ENCODE data around the gene CALN1.

CALN1 gene

DNA sequence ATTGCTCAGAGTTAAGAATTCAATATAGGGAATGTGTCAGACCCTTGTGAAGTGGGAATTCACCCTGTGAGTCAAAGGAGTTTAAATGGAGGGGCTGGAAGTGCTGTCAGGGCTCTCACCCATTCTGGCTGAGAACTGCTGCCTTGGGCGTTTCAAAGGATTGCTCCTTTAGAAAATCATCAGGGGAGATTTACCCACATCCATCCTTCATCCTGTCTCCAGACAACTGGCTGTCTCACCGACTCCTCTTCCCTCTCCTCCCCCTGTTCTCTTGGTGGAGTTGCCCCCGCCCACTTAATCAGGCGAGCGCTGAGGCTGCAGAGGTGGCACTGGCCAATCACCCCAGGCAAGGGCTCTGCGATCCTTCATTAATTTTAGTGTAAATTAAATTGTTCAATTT lies 554.8 kb downstream of the CALN1 start:
- H3K4me3 ChIP-seq (ENCODE audit: low read length), result no peak overlapping the region
- DNase-seq (ENCODE audit: low read depth), result no peak
- TF ChIP-seq, protein P1, sequence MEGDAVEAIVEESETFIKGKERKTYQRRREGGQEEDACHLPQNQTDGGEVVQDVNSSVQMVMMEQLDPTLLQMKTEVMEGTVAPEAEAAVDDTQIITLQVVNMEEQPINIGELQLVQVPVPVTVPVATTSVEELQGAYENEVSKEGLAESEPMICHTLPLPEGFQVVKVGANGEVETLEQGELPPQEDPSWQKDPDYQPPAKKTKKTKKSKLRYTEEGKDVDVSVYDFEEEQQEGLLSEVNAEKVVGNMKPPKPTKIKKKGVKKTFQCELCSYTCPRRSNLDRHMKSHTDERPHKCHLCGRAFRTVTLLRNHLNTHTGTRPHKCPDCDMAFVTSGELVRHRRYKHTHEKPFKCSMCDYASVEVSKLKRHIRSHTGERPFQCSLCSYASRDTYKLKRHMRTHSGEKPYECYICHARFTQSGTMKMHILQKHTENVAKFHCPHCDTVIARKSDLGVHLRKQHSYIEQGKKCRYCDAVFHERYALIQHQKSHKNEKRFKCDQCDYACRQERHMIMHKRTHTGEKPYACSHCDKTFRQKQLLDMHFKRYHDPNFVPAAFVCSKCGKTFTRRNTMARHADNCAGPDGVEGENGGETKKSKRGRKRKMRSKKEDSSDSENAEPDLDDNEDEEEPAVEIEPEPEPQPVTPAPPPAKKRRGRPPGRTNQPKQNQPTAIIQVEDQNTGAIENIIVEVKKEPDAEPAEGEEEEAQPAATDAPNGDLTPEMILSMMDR (conservative IDR thresholded peaks at IDR 0.05; ENCODE audit: low read depth, low read length), result no peak

DNA sequence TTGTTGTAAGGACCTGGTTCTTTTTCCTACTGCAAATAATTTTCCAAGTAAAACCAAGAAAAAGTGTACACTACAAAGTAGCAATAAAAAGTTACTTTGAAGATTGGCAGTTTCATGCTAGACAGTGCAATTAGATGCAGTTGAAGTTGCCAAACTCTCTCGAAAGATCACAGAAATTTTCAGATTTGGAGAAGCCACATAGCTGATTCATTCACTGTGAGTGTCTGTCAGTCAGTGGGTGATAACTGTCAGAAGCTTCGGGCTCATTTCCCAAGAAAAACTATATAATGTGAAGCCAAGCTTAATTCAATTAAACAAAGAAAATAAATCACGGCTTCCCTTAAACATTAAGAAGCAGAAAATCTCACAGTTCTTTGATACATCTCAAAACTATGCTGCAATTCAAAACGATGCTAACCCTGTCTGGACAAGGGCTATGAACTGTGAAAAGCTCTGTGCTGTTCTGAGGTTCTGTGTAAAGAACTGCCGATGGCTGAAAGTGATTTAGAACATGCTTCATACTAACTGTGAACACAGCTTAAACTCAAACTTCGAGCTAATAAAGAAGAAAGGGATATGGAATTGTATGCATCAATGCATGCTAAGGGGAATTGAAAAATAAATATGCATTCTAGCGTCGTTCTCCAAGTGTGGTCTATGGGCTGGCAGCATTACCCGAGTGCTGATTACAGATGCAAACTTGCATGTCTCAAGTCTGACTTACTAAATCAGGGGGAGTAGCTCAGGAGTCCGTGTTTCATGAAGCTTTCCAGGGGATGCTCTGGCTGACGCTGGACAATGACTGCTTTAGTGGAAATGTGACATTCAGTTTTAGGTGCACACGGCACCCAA lies 557.4 kb downstream of the CALN1 start:
- no peak for DNase-seq (ENCODE audit: low read depth)
- TF ChIP-seq, protein P1 (conservative IDR thresholded peaks at IDR 0.05; ENCODE audit: low read depth, low read length), result no peak

DNA sequence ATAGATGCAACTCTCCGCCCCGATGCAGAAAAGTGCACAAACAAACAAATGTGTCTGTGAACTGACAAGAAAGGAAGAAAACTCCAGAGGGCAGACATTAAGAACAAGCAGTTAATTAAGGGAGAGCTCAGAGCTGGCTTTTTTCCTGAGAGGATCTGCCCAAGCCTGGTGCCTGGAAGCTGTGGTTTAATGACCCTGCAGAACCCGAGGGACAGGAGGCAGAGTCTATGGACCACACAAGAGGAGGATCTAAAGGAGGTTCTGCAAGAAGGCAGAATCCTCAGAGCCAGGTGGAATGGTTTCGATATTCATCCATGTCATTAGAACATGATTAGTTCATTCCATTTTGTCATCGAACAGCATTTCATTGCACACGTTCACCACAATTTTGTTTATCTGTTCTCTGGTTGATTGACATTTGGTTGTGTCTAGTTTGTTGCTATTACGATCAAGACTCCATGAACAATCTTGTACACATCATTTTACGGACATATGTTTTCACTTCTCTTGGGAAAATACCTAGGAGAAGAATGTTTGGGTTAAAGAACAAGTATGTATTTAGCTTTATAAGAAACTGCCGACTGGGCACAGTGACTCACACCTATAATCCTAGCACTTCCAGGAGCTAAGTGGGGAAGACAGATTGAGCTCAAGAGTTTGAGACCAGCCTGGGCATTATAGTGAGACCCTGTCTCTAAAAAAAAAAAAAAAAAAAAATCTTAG lies 560.2 kb downstream of the CALN1 start:
- H3K4me3 ChIP-seq (ENCODE audit: low read length), result no peak overlapping the region
- DNase-seq (ENCODE audit: low read depth), result no peak
- TF ChIP-seq, protein P1 (conservative IDR thresholded peaks at IDR 0.05; ENCODE audit: low read depth, low read length), result no peak

More for the DNA sequence above, 557.4 kb downstream of the CALN1 start:
- H3K4me3 ChIP-seq (ENCODE audit: low read length), result no peak overlapping the region

DNA sequence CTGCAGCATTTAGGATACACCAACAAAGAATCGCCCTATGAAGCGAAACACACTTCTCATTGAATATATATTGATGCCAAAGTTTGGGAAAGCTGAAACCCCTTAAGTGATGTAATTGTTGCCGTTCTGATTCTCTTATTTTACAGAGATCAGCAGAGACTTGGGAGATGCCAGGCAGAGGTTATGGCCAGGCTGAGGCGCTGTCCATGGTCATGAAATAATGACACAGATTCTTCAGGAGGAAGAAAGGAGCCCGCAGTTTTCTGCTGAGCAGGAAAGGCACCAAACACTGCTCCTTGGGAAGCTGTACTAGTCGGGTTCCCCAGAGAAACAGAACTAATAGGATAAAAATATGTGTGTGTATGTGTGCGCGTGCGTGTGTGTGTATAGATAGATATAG lies 566.0 kb downstream of the CALN1 start:
- no peak for DNase-seq (ENCODE audit: low read depth)
- H3K4me3 ChIP-seq (ENCODE audit: low read length), result no peak overlapping the region
- TF ChIP-seq, protein P1 (conservative IDR thresholded peaks at IDR 0.05; ENCODE audit: low read depth, low read length), result no peak

DNA sequence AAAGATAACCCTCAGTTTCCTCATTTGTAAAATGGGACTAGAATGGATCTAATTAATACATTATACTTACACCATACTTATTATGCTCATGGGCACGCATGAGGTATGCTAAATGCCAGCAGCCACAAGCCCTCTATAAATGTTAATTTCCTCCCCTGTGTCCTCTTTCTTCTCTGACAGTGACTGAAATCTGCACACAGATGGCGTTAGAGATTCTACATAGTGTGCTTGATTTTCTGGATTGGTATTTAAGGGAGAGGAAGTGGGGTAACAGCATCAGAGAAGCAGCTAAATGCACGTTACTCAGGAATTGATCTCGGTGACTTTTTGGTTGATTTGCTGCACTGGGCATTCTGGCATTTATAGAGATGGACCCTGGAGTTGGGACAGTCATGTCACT lies 568.5 kb downstream of the CALN1 start:
- no peak for DNase-seq (ENCODE audit: low read depth)
- TF ChIP-seq, protein P1 (conservative IDR thresholded peaks at IDR 0.05; ENCODE audit: low read depth, low read length), result no peak
- no peak overlapping the region for H3K4me3 ChIP-seq (ENCODE audit: low read length)

DNA sequence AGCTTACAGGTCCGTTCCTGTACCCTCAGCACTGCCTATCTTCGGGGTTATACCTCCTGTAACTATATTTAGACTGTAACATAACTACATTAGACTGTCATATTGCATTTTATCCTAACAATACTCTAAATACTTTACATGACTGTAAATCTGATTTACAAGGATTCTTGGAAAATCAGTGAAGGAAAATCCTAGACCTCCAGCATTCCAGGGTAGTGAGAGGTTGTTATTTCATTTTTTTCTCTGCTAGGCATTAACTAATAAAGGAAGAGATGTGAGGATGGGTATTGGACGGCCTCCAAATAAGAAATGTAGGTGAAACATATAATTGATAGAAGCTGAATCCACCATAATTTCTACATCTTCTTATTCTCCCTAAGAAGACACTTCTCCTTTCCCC lies 569.4 kb downstream of the CALN1 start:
- H3K4me3 ChIP-seq (ENCODE audit: low read length), result no peak overlapping the region
- TF ChIP-seq, protein P1 (conservative IDR thresholded peaks at IDR 0.05; ENCODE audit: low read depth, low read length), result no peak
- DNase-seq (ENCODE audit: low read depth), result no peak

All from retinal pigment epithelial cell (primary cell).